H1 (cell line): Measurements from ENCODE around the gene AGRN.

ENCODE experiments used
- CTCF ChIP-seq, 3 experiments: IDR thresholded peaks; 1 replicate in 2 of 3; 2 replicates in 1 of 3; pipeline versions ENCODE4 v1.5.1 to v1.6.1; 2011; ENCODE audit warnings: low read length in 3 of 3, mild to moderate bottlenecking in 3 of 3, inconsistent platforms in 2 of 3, low read depth in 1 of 3, moderate library complexity in 1 of 3; ENCODE audit not compliant: insufficient read depth in 1 of 3; ENCODE audit errors: control extremely low read depth in 1 of 3
- EGR1 ChIP-seq: IDR thresholded peaks from 2 replicates; pipeline ENCODE4 v1.6.1; 2011; ENCODE audit warnings: low read depth, low read length, borderline replicate concordance
- EZH2 ChIP-seq: fragments of 200-600 bp; sonication (generic); IDR thresholded peaks from 2 replicates; pipeline ENCODE4 v1.7.1; 2012; ENCODE audit warnings: low read depth, mild to moderate bottlenecking, moderate library complexity, low read length, inconsistent platforms; ENCODE audit not compliant: severe bottlenecking
- FOSL1 ChIP-seq: IDR thresholded peaks from 2 replicates; pipeline ENCODE4 v1.6.1; 2011; ENCODE audit warnings: mild to moderate bottlenecking, low read depth, low read length, moderate library complexity; ENCODE audit not compliant: insufficient read depth
- SIN3A ChIP-seq, 2 experiments: IDR thresholded peaks in 1 of 2; conservative IDR thresholded peaks in 1 of 2; 2 replicates each; pipeline ENCODE4 v1.6.1; 2011 to 2012; ENCODE audit warnings: low read length in 2 of 2, improper control_type of control experiment in 1 of 2, low read depth in 1 of 2, mild to moderate bottlenecking in 1 of 2
- SRF ChIP-seq: IDR thresholded peaks from 2 replicates; pipeline ENCODE4 v1.6.1; 2011; ENCODE audit warnings: mild to moderate bottlenecking, low read depth, low read length, moderate library complexity
- YY1 ChIP-seq: IDR thresholded peaks from 2 replicates; pipeline ENCODE4 v1.6.1; 2011; ENCODE audit warnings: low read depth, mild to moderate bottlenecking, low read length
- TF ChIP-seq, protein P1 (sequence below): IDR thresholded peaks from 2 replicates; pipeline ENCODE4 v1.6.1; 2012; ENCODE audit warnings: inconsistent platforms

- TF ChIP-seq EGR1 (no peak), FOSL1 (no peak), SIN3A (conservative IDR thresholded peaks at IDR 0.05 in 1 of 2, IDR thresholded peaks at IDR 0.05 in 1 of 2; ENCODE audit: low read depth in 1 of 2, low read length in 2 of 2) (no peak), EZH2 (no peak), CTCF (IDR thresholded peaks at IDR 0.05; ENCODE audit: control extremely low read depth in 1 of 3, insufficient read depth in 1 of 3, low read depth in 1 of 3, low read length in 3 of 3) (no peak), SRF (no peak), YY1 (no peak)
- TF ChIP-seq, protein P1, sequence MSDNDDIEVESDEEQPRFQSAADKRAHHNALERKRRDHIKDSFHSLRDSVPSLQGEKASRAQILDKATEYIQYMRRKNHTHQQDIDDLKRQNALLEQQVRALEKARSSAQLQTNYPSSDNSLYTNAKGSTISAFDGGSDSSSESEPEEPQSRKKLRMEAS = no peak
These were observed 66.3 kb downstream of the AGRN start for GRCh38 chr1:1085911-1086841.
